GM18858 (cell line): ENCODE data around the gene P2RX1.

Experiments used
- ATAC-seq: cut with Tn5 transposase; IDR thresholded peaks from one replicate; pipeline ENCODE4 v1.9.1; 2021; ENCODE audit not compliant: unreplicated experiment

P2RX1 gene

GRCh38 chr17:3889325-3890012 lies 26.8 kb downstream of the P2RX1 start:
- ATAC-seq = no peak

- no peak for ATAC-seq
Measured at GRCh38 chr17:3888343-3889171, 27.7 kb downstream of the P2RX1 start.

GRCh38 chr17:3887804-3888203 lies 28.5 kb downstream of the P2RX1 start:
- no peak for ATAC-seq

- no peak for ATAC-seq
Measured at GRCh38 chr17:3887394-3887793, 28.9 kb downstream of the P2RX1 start.

GRCh38 chr17:3886776-3887175 lies 29.5 kb downstream of the P2RX1 start:
- ATAC-seq = no peak

- ATAC-seq = no peak
Measured at GRCh38 chr17:3885970-3886369, 30.3 kb downstream of the P2RX1 start.

- no peak for ATAC-seq
Measured at GRCh38 chr17:3885271-3885670, 31.0 kb downstream of the P2RX1 start.

- ATAC-seq = no peak
Measured at GRCh38 chr17:3884188-3884587, 32.1 kb downstream of the P2RX1 start.

GRCh38 chr17:3882276-3882675 lies 34.0 kb downstream of the P2RX1 start:
- no peak for ATAC-seq

GRCh38 chr17:3880983-3881382 lies 35.3 kb downstream of the P2RX1 start:
- ATAC-seq = no peak

GRCh38 chr17:3879591-3880417 lies 36.5 kb downstream of the P2RX1 start:
- no peak for ATAC-seq

- ATAC-seq = no peak
Measured at GRCh38 chr17:3879186-3879585, 37.1 kb downstream of the P2RX1 start.

- no peak for ATAC-seq
Measured at GRCh38 chr17:3877220-3877619, 39.0 kb downstream of the P2RX1 start.

GRCh38 chr17:3875317-3875716 lies 40.9 kb downstream of the P2RX1 start:
- ATAC-seq = no peak

- no peak for ATAC-seq
Measured at GRCh38 chr17:3873862-3874261, 42.4 kb downstream of the P2RX1 start.

- ATAC-seq = no peak
Measured at GRCh38 chr17:3870871-3871306, 45.4 kb downstream of the P2RX1 start.

- no peak for ATAC-seq
Measured at GRCh38 chr17:3867606-3868005, 48.7 kb downstream of the P2RX1 start.

GRCh38 chr17:3867106-3867505 lies 49.2 kb downstream of the P2RX1 start:
- no peak for ATAC-seq

- no peak for ATAC-seq
Measured at GRCh38 chr17:3866276-3866675, 50.0 kb downstream of the P2RX1 start.

GRCh38 chr17:3865176-3865575 lies 51.1 kb downstream of the P2RX1 start:
- no peak for ATAC-seq

- no peak for ATAC-seq
Measured at GRCh38 chr17:3864534-3864933, 51.7 kb downstream of the P2RX1 start.
